Tibial nerve (tissue), 4 donors: Measurements from ENCODE around the gene KPNA4. TPM values are rescaled to one million over a fixed set of nuclear protein-coding genes. Genes with fewer than 3 reads are reported as not detected.

Experiments used
- DNase-seq, 2 donors: peaks; one replicate each; pipeline ENCODE4 v3.0.0-alpha.2; 2019; ENCODE audit warnings: low spot score in 2 of 2
- H3K27ac ChIP-seq, 4 donors: fragments of 200-600 bp; sonication (generic) in 3 of 4; one replicate each; pipeline ENCODE4 v1.5.1; 2017 to 2019; ENCODE audit warnings: mild to moderate bottlenecking in 1 of 4
- H3K27me3 ChIP-seq, 2 donors: fragments of 200-600 bp; sonication (generic) in 1 of 2; one replicate each; pipeline versions ENCODE4 v1.5.1 to v1.6.0; 2017 to 2019
- H3K36me3 ChIP-seq, 3 donors: fragments of 200-600 bp; sonication (generic); one replicate each; pipeline ENCODE4 v1.5.1; 2018 to 2019
- H3K4me1 ChIP-seq, 4 donors: fragments of 200-600 bp; sonication (generic) in 3 of 4; one replicate each; pipeline ENCODE4 v1.5.1; 2017 to 2019
- H3K4me3 ChIP-seq, 4 donors: fragments of 200-600 bp; sonication (generic) in 3 of 4; one replicate each; pipeline ENCODE4 v1.5.1; 2017 to 2019; ENCODE audit warnings: mild to moderate bottlenecking in 1 of 4, moderate library complexity in 1 of 4
- H3K9me3 ChIP-seq, 4 donors: fragments of 200-600 bp; sonication (generic) in 3 of 4; one replicate each; pipeline ENCODE4 v1.5.1; 2017 to 2019
- EP300 ChIP-seq, 2 donors: sonication (generic); formaldehyde crosslinking; IDR thresholded peaks; one replicate each; pipeline ENCODE4 v1.6.1; 2017; ENCODE audit warnings: antibody characterized with exemption in 2 of 2, mild to moderate bottlenecking in 1 of 2
- POLR2A ChIP-seq, 2 donors: fragments of 450-650 bp; IDR thresholded peaks; one replicate each; pipeline ENCODE4 v1.6.1; 2017; ENCODE audit warnings: antibody characterized with exemption in 2 of 2, mild to moderate bottlenecking in 2 of 2, moderate library complexity in 2 of 2
- WGBS, 2 donors: methylation state at CpG; one replicate each; pipeline ENCODE4 v1.1.5; 2018; 5-methylcytosine and 5-hydroxymethylcytosine counted together
- total RNA-seq, 4 donors: library from RNA; depleted of rRNA; stranded (reverse); fragments of >200 nt; gene quantifications; one replicate each; pipeline ENCODE4 v1.1.0, GENCODE V29; 2016
- TF ChIP-seq, protein P1 (sequence below), 5 experiments: fragments of 200-600 bp in 3 of 5; fragments of 450-650 bp in 2 of 5; sonication (generic) in 3 of 5; IDR thresholded peaks; one replicate each; pipeline ENCODE4 v1.5.1; 2016 to 2019; ENCODE audit warnings: antibody characterized with exemption in 5 of 5, mild to moderate bottlenecking in 3 of 5, moderate library complexity in 2 of 5

The KPNA4 gene
- total RNA-seq, 4 donors from 2014 or later, result 27.0 to 32.4 (median 30.2) TPM

DNA sequence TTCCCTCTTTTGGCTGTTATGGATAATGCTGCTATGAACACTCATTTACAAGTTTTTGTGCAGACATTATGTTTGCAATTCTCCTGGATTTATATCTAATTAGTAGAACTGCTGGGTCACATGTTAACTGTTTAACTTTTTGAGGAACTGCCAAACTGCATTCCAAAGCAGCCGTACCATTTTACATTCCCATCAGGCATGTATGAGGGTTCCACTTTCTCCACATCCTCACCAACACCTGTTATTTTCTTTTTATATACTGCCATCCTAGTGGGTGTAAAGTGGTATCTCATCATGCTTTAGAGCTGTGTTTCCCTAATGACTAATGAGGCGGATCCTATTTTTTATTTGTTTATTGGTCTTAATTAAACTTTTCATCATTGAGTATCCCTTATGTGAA is 9.2 kb downstream of the KPNA4 start:
- 78 to 82% methylated on average over 2 of the region's 2 CpGs for WGBS, 2 donors
- peaks cover 0 to 62% (median 5%) of the 10 kb centered on the region in 4 donors for H3K4me1 ChIP-seq

DNA sequence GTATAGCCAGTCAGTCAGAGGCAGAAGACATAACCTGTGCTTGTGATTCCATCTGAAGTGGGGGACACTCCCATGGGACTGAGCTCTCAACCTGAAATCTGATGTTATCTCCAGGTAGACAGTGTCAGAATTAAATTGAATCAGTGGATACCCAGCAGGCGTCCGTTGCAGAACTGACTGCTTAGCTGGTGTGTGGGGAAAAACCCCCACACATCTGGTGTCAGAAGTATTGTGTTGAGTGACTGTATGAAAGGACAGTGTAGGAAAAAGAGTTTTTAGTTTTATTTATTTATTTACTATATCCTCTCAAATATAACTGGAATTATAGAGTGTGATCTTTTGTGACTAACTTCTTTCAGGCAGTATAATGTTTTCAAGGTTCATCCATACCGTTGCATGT is 10.4 kb downstream of the KPNA4 start:
- no peak overlapping the region for H3K4me3 ChIP-seq
- TF ChIP-seq EP300 (IDR thresholded peaks at IDR 0.05) (no peak), POLR2A (IDR thresholded peaks at IDR 0.05) (no peak)
- TF ChIP-seq, protein P1, sequence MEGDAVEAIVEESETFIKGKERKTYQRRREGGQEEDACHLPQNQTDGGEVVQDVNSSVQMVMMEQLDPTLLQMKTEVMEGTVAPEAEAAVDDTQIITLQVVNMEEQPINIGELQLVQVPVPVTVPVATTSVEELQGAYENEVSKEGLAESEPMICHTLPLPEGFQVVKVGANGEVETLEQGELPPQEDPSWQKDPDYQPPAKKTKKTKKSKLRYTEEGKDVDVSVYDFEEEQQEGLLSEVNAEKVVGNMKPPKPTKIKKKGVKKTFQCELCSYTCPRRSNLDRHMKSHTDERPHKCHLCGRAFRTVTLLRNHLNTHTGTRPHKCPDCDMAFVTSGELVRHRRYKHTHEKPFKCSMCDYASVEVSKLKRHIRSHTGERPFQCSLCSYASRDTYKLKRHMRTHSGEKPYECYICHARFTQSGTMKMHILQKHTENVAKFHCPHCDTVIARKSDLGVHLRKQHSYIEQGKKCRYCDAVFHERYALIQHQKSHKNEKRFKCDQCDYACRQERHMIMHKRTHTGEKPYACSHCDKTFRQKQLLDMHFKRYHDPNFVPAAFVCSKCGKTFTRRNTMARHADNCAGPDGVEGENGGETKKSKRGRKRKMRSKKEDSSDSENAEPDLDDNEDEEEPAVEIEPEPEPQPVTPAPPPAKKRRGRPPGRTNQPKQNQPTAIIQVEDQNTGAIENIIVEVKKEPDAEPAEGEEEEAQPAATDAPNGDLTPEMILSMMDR (IDR thresholded peaks at IDR 0.05), result no peak
- no peak overlapping the region for H3K27ac ChIP-seq
- WGBS, 2 donors, result 94 to 95% methylated on average over 3 of the region's 3 CpGs
- H3K36me3 ChIP-seq, result no peaks in the 10 kb centered on the region
- DNase-seq, result no peak
- H3K9me3 ChIP-seq, result no peaks in the 10 kb centered on the region
- no peaks in the 10 kb centered on the region for H3K27me3 ChIP-seq
- H3K4me1 ChIP-seq, result peaks cover 0 to 51% (median 3%) of the 10 kb centered on the region in 4 donors

More for the DNA sequence above, 9.2 kb downstream of the KPNA4 start:
- DNase-seq, result no peak
- Histone ChIP-seq H3K9me3 (no peaks in the 10 kb centered on the region), H3K27me3 (no peaks in the 10 kb centered on the region), H3K36me3 (no peaks in the 10 kb centered on the region), H3K27ac (no peak overlapping the region), H3K4me3 (no peak overlapping the region)
- TF ChIP-seq, protein P1 (IDR thresholded peaks at IDR 0.05), result no peak
- TF ChIP-seq EP300 (IDR thresholded peaks at IDR 0.05), result no peak
- TF ChIP-seq POLR2A (IDR thresholded peaks at IDR 0.05), result no peak

DNA sequence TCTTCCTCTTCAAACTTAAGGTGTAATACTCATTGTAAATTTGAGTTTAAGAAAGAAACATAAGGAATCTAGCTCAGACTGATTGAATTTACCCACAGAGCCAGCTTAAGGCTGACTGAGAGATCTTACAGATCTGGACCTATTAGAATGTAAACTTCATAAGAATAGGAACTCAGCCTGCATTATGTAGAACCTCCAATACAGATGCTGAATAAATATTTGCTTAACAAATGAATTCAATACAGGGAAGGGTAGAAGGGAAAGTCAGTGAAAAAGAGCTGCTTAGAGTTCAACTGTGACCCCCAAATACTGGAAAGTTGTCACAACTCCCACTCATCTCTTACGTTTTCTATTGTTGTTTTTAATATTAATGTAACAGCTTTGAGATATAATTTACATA is 11.5 kb downstream of the KPNA4 start:
- Histone ChIP-seq H3K36me3 (no peaks in the 10 kb centered on the region), H3K9me3 (peaks cover 0 to 3% (median 0%) of the 10 kb centered on the region in 4 donors), H3K27me3 (no peaks in the 10 kb centered on the region), H3K4me3 (no peak overlapping the region), H3K4me1 (peaks cover 0 to 39% (median 2%) of the 10 kb centered on the region in 4 donors), H3K27ac (no peak overlapping the region)
- 40 to 45% methylated on average over 1 of the region's 1 CpG for WGBS, 2 donors
- TF ChIP-seq EP300 (IDR thresholded peaks at IDR 0.05), result no peak
- TF ChIP-seq, protein P1 (IDR thresholded peaks at IDR 0.05), result no peak
- TF ChIP-seq POLR2A (IDR thresholded peaks at IDR 0.05), result no peak
- no peak for DNase-seq

DNA sequence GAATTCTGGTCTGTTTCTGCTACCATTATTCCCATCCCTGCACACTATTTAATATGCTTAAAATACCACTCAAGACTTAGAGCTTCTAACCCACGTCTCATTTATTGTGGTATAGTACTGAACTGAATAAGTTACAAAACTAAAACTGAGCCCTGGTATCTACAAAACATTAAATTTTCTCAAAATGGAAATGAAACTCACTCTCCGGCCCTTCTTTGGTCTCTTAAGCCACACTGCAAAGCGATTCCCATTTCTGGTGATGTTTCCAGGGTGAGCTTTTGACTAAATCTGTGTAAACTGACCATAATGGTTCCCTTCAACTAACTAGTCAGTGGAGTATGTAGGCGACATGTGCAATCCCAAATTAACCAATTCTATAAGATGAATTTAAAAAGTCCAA is 18.6 kb downstream of the KPNA4 start:
- peaks cover 0 to 3% (median 0%) of the 10 kb centered on the region in 4 donors for H3K9me3 ChIP-seq
- no peak overlapping the region for H3K27ac ChIP-seq
- H3K36me3 ChIP-seq, result no peaks in the 10 kb centered on the region
- peaks cover 0 to 46% (median 3%) of the 10 kb centered on the region in 4 donors for H3K4me1 ChIP-seq
- TF ChIP-seq, protein P1 (IDR thresholded peaks at IDR 0.05), result no peak
- TF ChIP-seq EP300 (IDR thresholded peaks at IDR 0.05), result no peak
- TF ChIP-seq POLR2A (IDR thresholded peaks at IDR 0.05), result no peak
- no peak for DNase-seq
- H3K27me3 ChIP-seq, result no peaks in the 10 kb centered on the region
- WGBS, 2 donors, result 91 to 94% methylated on average over 4 of the region's 4 CpGs
- no peak overlapping the region for H3K4me3 ChIP-seq

DNA sequence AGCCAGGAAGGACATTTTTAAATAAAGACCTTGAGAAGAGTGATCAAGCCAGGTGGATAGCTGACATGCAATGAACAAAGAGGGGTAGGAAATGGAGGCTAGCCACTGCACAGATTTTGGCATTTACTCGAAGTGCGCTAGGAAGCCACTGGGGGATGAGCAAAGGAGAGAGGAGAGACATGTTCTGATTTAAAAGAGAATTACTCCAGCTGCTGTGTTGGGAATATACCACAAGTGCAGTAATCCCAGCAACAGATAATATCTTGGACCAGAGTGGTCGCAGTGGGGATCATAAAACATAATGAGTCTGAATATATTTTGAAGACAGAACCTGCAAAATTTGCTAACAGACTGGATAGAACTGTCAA is 19.9 kb downstream of the KPNA4 start:
- Histone ChIP-seq H3K27me3 (no peaks in the 10 kb centered on the region), H3K4me3 (no peak overlapping the region), H3K4me1 (peaks cover 0 to 46% (median 3%) of the 10 kb centered on the region in 4 donors), H3K36me3 (no peaks in the 10 kb centered on the region), H3K9me3 (peaks cover 0 to 3% (median 0%) of the 10 kb centered on the region in 4 donors), H3K27ac (no peak overlapping the region)
- DNase-seq, result no peak
- no peak for TF ChIP-seq EP300 (IDR thresholded peaks at IDR 0.05)
- TF ChIP-seq POLR2A (IDR thresholded peaks at IDR 0.05), result no peak
- TF ChIP-seq, protein P1 (IDR thresholded peaks at IDR 0.05), result no peak
- 63 to 79% methylated on average over 3 of the region's 3 CpGs for WGBS, 2 donors
